MM.1S (cell line): ENCODE measurements around the gene VSIG10L.

ENCODE experiments used
- DNase-seq: peaks from one replicate; pipeline ENCODE4 v3.0.0-alpha.2; 2015
- H2AFZ ChIP-seq: fragments of 300-600 bp; sonication (generic); 2 replicates; pipeline ENCODE4 v1.6.0; 2016; ENCODE audit warnings: antibody characterized with exemption, low read length
- H3F3A ChIP-seq: fragments of 300-600 bp; sonication (generic); 2 replicates; pipeline ENCODE4 v1.6.1; 2016; ENCODE audit warnings: mild to moderate bottlenecking, antibody characterized with exemption, low read length, moderate library complexity, mixed read lengths; ENCODE audit not compliant: insufficient read depth
- H3K27ac ChIP-seq: fragments of 300-600 bp; sonication (generic); 2 replicates; pipeline ENCODE4 v1.5.1; 2016; ENCODE audit warnings: mild to moderate bottlenecking, low read length
- H3K27me3 ChIP-seq: fragments of 300-600 bp; sonication (generic); replicated peaks from 2 replicates; pipeline ENCODE4 v1.6.0; 2016; ENCODE audit warnings: low read length; ENCODE audit not compliant: insufficient read depth
- H3K36me3 ChIP-seq: fragments of 300-600 bp; sonication (generic); replicated peaks from 2 replicates; pipeline ENCODE4 v1.6.1; 2016; ENCODE audit warnings: mild to moderate bottlenecking, low read length, mixed read lengths; ENCODE audit not compliant: insufficient read depth
- H3K4me1 ChIP-seq: fragments of 300-600 bp; sonication (generic); 2 replicates; pipeline ENCODE4 v1.6.1; 2016; ENCODE audit warnings: low read length, mixed read lengths
- H3K4me2 ChIP-seq: fragments of 300-600 bp; sonication (generic); 2 replicates; pipeline ENCODE4 v1.6.0; 2016; ENCODE audit warnings: low read depth, low read length
- H3K4me3 ChIP-seq: fragments of 300-600 bp; sonication (generic); 2 replicates; pipeline ENCODE4 v1.5.1; 2016; ENCODE audit warnings: low read length, mixed read lengths
- H3K79me2 ChIP-seq: fragments of 300-600 bp; sonication (generic); 2 replicates; pipeline ENCODE4 v1.6.1; 2016; ENCODE audit warnings: mixed run types, low read length, mixed read lengths
- H3K9ac ChIP-seq: fragments of 300-600 bp; sonication (generic); 2 replicates; pipeline ENCODE4 v1.6.1; 2016; ENCODE audit warnings: low read length, mixed read lengths
- H3K9me2 ChIP-seq: fragments of 300-600 bp; sonication (generic); replicated peaks from 2 replicates; pipeline ENCODE4 v1.6.1; 2016; ENCODE audit warnings: mild to moderate bottlenecking, low read length, mixed read lengths; ENCODE audit not compliant: insufficient read depth
- H3K9me3 ChIP-seq: fragments of 300-600 bp; sonication (generic); replicated peaks from 2 replicates; pipeline ENCODE4 v1.6.1; 2016; ENCODE audit warnings: mild to moderate bottlenecking, low read length, mixed read lengths; ENCODE audit not compliant: insufficient read depth
- H4K20me1 ChIP-seq: fragments of 300-600 bp; sonication (generic); 2 replicates; pipeline ENCODE4 v1.6.1; 2016; ENCODE audit warnings: mild to moderate bottlenecking, low read length, moderate library complexity, mixed read lengths; ENCODE audit not compliant: insufficient read depth
- CTCF ChIP-seq: fragments of 300-600 bp; sonication (generic); IDR thresholded peaks from 2 replicates; pipeline ENCODE4 v1.5.1; 2016; ENCODE audit warnings: antibody characterized with exemption, low read length, mixed read lengths
- EZH2 ChIP-seq: fragments of 300-600 bp; sonication (generic); optimal IDR thresholded peaks from 2 replicates; pipeline ENCODE3; 2017; ENCODE audit warnings: low read depth, mild to moderate bottlenecking, antibody characterized with exemption, low read length, mixed read lengths
- EZH2phosphoT487 ChIP-seq: fragments of 300-600 bp; sonication (generic); IDR thresholded peaks from 2 replicates; pipeline ENCODE4 v1.6.1; 2018; ENCODE audit warnings: antibody characterized with exemption, low read length

VSIG10L gene

DNA sequence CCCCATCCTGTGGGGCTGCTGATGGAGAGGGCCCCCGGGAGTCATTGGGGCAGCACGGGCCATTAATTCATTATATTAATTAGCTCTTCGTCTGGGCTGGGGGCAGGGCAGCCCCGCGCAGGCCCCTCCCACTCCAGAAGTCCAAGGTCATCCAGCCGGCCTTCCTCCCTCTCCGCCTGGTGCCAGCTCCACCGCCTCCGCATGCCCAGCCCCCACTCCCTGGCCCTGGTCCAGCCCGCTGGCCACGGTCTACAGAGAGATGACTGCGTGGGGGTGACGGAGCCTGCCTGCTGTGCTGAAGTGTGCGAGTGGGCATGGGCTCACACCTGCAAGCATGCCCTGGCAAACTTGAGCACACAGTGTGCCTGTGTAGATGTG lies 21.7 kb downstream of the VSIG10L start:
- Histone ChIP-seq H2AFZ (no peak overlapping the region), H3K79me2 (no peaks in the 10 kb centered on the region), H3K4me3 (no peak overlapping the region), H3K27me3 (no peaks in the 10 kb centered on the region), H3K36me3 (no peaks in the 10 kb centered on the region), H3K9me2 (no peaks in the 10 kb centered on the region), H3K9me3 (no peaks in the 10 kb centered on the region), H3K4me2 (no peak overlapping the region), H3K4me1 (no peaks in the 10 kb centered on the region), H3K27ac (no peak overlapping the region), H4K20me1 (no peaks in the 10 kb centered on the region), H3F3A (no peaks in the 10 kb centered on the region), H3K9ac (no peak overlapping the region)
- DNase-seq: no peak
- TF ChIP-seq CTCF: no peak
- TF ChIP-seq EZH2phosphoT487: no peak
- no peak for TF ChIP-seq EZH2

DNA sequence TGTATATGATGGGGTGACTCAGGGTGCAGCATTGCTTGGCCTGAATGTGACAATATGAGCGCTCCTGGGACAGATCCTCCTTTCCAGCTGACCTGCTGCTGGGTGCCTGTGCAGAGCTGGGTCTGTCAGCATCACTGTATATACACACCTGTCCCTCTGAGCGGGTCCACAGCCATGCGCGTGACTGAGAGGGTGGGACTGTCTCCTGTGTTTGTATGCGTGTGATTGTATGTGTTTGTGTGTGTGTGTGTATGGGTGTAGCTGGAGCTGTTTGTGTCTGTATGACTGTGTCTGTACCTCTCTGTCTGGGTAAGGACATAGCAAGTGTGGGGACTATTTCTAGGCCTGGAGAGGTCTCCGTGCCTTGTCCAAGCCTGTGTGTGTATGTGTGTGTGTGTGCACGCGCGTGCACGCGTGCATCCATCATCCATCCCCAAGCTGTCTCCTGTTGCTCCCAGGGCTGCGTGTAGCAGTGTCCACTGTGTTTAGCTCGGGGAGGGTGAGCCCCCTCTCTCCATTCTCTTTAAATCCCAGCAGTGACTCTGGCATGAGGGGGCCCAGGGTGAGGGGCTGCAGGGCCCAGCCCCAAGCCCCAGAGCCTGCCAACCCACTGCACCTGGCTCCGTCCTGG lies 22.2 kb downstream of the VSIG10L start:
- no peak for DNase-seq
- Histone ChIP-seq H3K27ac (no peak overlapping the region), H3K79me2 (no peaks in the 10 kb centered on the region), H4K20me1 (no peaks in the 10 kb centered on the region), H3K27me3 (no peaks in the 10 kb centered on the region), H3K4me3 (no peak overlapping the region), H3K9ac (no peak overlapping the region), H2AFZ (no peak overlapping the region), H3K4me1 (no peaks in the 10 kb centered on the region), H3K4me2 (no peak overlapping the region), H3K36me3 (no peaks in the 10 kb centered on the region), H3F3A (no peaks in the 10 kb centered on the region), H3K9me2 (no peaks in the 10 kb centered on the region), H3K9me3 (no peaks in the 10 kb centered on the region)
- TF ChIP-seq EZH2: no peak
- no peak for TF ChIP-seq CTCF
- no peak for TF ChIP-seq EZH2phosphoT487

DNA sequence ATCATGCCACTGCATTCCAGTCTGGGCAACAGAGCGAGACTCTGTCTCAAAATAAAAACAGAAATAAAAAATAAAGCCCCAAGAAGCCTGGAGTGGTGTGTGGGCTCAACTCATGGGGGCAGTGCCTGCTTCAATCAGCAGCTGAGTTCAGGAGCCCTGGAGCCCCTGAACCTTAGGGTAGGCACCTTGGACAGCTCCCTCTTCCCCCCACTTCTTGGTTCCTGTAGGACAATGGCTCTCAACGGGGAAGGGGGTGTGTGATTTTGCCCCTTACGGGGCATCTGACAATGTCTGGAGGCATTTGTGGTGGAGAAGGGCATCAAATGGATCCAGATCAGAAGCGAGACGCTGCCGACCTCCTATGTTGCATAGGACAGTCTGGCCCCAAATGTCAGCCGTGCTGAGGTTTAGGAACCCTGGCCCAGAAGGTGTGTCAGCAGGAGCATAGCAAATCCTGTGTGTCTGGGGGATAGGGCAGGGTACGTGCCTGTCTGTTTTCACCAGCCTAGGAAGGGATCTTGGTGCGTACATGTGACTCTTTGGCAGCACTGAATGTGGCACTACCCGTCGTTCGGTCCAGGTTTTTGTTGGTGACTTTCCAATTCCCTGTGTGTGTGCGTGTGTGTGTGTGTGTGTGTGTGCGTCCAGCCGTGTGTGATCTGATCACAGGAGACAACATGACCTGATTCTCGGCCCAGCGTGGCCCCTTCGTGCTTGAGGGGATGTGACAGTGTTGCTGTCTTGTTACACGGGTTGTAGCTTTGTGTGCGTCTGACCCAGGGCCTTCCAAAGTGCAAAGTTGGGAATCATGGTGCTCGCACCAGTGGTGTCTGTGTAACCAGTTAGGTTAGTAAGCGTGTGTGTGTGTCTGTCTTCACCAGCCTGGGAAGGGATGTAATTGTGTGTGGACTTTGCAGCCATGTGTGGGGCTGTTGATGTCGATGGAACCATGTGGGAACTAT lies 23.0 kb downstream of the VSIG10L start:
- Histone ChIP-seq H2AFZ (no peak overlapping the region), H3K27me3 (no peaks in the 10 kb centered on the region), H3K9ac (no peak overlapping the region), H3K4me1 (no peaks in the 10 kb centered on the region), H4K20me1 (no peaks in the 10 kb centered on the region), H3K9me2 (no peaks in the 10 kb centered on the region), H3K4me2 (no peak overlapping the region), H3F3A (no peaks in the 10 kb centered on the region), H3K9me3 (no peaks in the 10 kb centered on the region), H3K4me3 (no peak overlapping the region), H3K36me3 (no peaks in the 10 kb centered on the region), H3K27ac (no peak overlapping the region), H3K79me2 (no peaks in the 10 kb centered on the region)
- no peak for TF ChIP-seq EZH2
- no peak for TF ChIP-seq CTCF
- no peak for TF ChIP-seq EZH2phosphoT487
- DNase-seq: no peak
